ENCODE measurements around the gene SEC14L6.
A peak's percentile ranks its signal among the peaks of the same experiment; 100 is the strongest.

Gene SEC14L6

DNA sequence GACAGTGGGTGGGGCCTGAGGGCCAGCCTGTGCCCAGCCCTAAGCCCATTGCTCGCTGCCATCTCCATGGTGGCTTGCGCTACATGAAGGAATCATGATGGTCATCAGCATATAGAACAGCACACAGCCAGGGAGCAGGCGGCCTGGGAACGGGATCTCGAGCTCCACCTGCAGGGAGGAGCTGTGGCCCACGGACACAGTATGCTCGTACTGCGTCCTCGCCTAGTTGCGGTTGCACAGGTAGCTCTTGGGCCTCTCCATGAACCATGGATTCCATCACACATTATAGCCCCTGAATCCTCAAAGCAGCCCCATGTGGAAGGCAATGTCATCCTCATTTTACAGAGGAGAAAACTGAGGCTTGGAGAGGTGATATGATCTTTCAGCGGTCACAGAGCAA, 56.1 kb downstream of the SEC14L6 start:
- H3K27ac ChIP-seq, result no peak overlapping the region
- TF ChIP-seq, protein P1, sequence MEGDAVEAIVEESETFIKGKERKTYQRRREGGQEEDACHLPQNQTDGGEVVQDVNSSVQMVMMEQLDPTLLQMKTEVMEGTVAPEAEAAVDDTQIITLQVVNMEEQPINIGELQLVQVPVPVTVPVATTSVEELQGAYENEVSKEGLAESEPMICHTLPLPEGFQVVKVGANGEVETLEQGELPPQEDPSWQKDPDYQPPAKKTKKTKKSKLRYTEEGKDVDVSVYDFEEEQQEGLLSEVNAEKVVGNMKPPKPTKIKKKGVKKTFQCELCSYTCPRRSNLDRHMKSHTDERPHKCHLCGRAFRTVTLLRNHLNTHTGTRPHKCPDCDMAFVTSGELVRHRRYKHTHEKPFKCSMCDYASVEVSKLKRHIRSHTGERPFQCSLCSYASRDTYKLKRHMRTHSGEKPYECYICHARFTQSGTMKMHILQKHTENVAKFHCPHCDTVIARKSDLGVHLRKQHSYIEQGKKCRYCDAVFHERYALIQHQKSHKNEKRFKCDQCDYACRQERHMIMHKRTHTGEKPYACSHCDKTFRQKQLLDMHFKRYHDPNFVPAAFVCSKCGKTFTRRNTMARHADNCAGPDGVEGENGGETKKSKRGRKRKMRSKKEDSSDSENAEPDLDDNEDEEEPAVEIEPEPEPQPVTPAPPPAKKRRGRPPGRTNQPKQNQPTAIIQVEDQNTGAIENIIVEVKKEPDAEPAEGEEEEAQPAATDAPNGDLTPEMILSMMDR (conservative IDR thresholded peaks at IDR 0.05; ENCODE audit: low read depth), result no peak
- ChIA-PET CTCF (no interaction called here), POLR2A (ENCODE audit: low non-redundant PET) (no interaction called here)
- DNase-seq (ENCODE audit: low spot score), result no peak

- TF ChIP-seq, protein P1 (conservative IDR thresholded peaks at IDR 0.05; ENCODE audit: low read depth), result no peak
- CTCF ChIA-PET, result no interaction called here
- H3K27ac ChIP-seq, result no peak overlapping the region
- no peak for DNase-seq (ENCODE audit: low spot score)
- POLR2A ChIA-PET (ENCODE audit: low non-redundant PET), result no interaction called here
Observed at GRCh38 chr22:30488121-30488520, 58.4 kb downstream of the SEC14L6 start.

- TF ChIP-seq, protein P1 (conservative IDR thresholded peaks at IDR 0.05; ENCODE audit: low read depth), result no peak
- ChIA-PET POLR2A (ENCODE audit: low non-redundant PET) (no interaction called here), CTCF (interaction anchor here (0.6 kb wide), 1 partner anchor 34 kb away, joined by 4 read pairs; no protein-coding TSS in a partner anchor)
- no peak for DNase-seq (ENCODE audit: low spot score)
- H3K27ac ChIP-seq, result no peak overlapping the region
Observed at GRCh38 chr22:30486661-30487115, 59.9 kb downstream of the SEC14L6 start.

DNA sequence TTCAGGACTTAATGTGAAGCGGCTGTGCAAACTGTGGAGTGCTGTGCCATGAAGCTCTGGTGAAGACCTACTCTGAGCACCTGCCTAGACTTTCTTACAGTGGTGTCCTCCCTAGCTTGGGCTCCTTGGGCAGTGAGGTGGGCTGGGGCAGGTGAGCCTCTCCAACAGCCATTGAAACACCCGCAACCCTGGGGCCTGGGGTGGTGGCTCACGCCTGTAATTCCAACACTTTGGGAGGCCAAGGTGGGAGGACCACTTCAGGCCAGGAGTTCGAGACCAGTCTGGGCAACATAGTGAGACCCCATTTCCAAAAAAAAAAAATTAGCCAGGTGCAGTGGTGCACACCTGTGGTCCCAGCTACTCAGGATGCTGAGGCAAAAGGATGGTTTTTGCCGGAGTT, 60.4 kb downstream of the SEC14L6 start:
- POLR2A ChIA-PET (ENCODE audit: low non-redundant PET), result no interaction called here
- TF ChIP-seq, protein P1 (conservative IDR thresholded peaks at IDR 0.05; ENCODE audit: low read depth), result no peak
- CTCF ChIA-PET, result interaction anchor here (0.6 to 1.5 kb wide), 2 partner anchors 60 to 269 kb away, joined by 4 read pairs; no protein-coding TSS in a partner anchor
- H3K27ac ChIP-seq, result no peak overlapping the region
- no peak for DNase-seq (ENCODE audit: low spot score)

DNA sequence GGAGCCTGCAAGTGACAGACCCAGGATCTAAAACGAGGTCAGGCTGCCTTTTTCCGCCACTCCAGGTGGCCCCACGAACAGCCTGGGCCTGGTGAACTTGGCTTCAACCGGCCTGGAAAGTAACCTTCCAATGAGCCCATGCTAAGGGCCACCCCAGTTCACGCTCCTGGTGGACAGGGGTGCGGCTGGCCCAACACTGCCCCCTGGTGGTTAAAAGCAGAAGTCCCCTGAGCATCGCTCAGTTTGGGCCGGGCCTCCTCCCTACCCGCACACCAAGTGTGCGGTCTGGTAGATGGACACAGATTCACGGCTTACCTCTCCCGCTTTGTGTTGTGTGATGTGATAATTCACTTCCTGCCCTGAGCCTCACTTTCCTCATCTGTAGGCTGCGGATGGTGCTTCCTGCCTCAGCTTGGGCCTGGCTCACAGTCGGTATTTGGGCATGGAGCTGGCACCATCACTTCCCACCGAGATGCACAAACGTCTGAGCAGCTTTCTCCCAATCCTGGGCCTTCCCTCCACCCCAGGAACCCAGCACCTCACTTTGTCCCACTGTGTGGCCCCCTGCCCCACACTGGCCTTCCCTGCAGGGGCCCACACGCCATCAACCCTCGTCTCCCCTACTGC, 61.1 kb downstream of the SEC14L6 start:
- TF ChIP-seq, protein P1 (conservative IDR thresholded peaks at IDR 0.05; ENCODE audit: low read depth), result peak; percentile 93
- DNase-seq (ENCODE audit: low spot score), result peak; percentile 80
- ChIA-PET POLR2A (ENCODE audit: low non-redundant PET) (no interaction called here), CTCF (interaction anchor here (0.6 to 1.5 kb wide), 3 partner anchors 55 to 270 kb away, joined by 3 to 4 read pairs (median 4); no protein-coding TSS in a partner anchor)
- no peak overlapping the region for H3K27ac ChIP-seq

DNA sequence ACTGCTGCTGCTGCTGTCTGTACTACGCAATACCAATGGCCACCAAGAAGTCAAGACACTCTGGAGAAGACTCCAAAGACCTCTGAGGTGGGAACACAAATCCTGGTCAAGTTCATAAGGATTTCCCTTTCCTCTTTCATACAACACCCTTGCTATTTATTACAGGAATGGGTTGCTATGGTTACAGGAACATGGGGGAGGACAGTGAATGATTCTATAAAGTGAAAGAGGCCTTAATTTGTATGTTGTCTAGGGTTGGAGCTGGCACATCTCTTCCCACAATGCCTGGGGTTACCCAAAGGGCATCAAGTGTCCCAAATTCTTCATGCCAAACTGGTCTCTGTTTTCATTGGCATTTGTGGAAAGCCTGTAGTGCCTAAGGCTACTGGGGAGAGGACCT, 63.4 kb downstream of the SEC14L6 start:
- CTCF ChIA-PET, result no interaction called here
- H3K27ac ChIP-seq, result no peak overlapping the region
- POLR2A ChIA-PET (ENCODE audit: low non-redundant PET), result no interaction called here
- TF ChIP-seq, protein P1 (conservative IDR thresholded peaks at IDR 0.05; ENCODE audit: low read depth), result no peak
- no peak for DNase-seq (ENCODE audit: low spot score)
